Measurements from ENCODE around the gene RASGRF1.

DNA sequence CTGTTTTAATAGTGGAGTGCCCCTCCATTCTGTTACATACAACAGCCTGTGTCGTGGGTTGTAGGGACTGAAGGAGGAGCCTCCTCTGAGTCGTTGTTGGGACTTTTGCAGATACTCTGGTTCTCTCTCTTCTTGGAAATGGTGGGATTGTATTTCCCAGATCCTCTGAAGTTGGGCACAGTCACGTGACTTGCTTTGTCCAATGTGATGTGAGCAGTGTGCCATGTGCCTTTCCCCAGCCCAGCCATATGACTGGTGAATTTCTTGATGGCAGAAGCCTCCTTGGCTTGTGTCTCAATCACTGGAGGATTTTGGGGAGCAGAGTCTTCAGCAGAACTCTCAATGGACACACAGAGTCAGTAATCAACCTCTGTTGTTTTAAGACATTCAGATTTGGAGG lies 36.2 kb downstream of the RASGRF1 start:
- TF ChIP-seq EZH2 (IDR thresholded peaks at IDR 0.05; ENCODE audit: borderline replicate concordance, low read length) (no peak), CTCF (conservative IDR thresholded peaks at IDR 0.05 in 1 of 2, IDR thresholded peaks at IDR 0.05 in 1 of 2; ENCODE audit: extremely low read depth in 1 of 2, insufficient read depth in 1 of 2, low read depth in 1 of 2, low read length in 2 of 2) (no peak)

Measured in mammary epithelial cell (primary cell).